ENCODE data around the gene PRICKLE1.

The PRICKLE1 gene

GRCh38 chr12:42444192-42444943, 145.2 kb downstream of the PRICKLE1 start:
- DNase-seq, result no peak

- DNase-seq, result no peak
Measured at GRCh38 chr12:42442888-42443287, 146.7 kb downstream of the PRICKLE1 start.

DNA sequence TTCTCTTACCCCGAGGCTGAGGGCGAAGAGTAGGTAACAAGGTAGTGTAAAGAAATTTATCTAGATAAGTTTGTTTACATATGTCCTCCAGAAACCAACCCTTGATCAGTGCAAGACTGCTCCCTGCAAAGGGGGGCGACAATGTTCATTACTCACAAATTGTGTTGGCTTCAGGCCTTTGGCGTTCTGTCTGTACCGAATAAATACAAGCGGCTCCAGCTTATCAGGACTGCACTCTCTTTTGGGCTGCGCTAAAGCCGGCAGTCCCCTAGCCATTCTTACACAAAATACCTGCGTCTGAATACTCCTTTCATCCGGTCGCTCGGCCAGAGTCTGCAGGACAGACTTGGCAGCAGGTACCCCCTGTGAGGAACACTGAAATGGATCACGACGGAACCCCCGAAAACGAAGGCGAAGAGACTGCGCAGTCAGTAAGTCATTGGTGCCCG, 147.2 kb downstream of the PRICKLE1 start:
- no peak for DNase-seq

DNA sequence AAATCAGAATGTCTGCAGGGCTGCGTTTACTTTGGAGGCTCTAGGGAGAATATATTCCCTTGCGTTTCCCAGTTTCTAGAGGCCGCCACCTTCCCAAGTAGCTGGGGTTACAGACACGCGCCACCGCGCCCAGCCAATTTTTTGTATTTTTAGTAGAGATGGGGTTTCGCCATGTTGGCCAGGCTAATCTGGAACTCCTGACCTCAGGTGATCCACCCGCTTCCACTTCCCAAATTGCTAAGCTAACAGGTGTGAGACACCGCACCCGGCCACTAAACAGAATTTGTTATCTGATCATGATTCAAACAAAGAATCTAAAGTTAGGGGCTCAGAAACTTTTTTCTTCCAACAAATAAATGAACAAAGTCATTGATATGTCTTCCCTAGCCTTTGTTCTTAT, 148.9 kb downstream of the PRICKLE1 start:
- no peak for DNase-seq

DNA sequence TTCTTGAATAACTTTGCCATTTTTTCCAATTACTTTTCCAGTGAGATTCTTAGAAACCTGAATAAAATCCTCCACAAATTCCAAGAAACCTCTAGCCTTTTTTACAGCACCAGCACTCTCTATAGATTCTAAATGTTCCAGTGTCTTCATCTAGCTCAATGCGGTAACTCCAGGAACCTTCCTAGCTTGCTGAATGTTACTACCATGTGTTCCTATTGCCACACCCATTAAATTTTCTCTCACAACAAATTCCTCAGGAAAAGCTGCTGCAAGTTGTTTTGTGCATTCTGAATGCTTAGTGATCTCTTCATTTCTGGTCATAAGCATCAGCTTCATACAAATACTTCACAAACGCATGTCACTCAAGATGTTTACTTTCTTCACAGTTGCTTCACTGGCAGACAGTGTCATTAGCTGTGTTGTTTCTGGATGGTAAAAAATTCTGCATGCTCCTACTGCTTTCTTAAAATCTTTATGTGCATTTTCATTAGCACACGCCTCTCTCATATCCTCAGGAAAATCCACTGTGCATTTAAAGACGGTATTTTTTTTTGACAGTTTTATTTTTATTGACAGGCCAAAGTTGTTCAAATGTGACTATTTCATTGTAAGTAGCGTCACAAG, 156.9 kb downstream of the PRICKLE1 start:
- DNase-seq, result no peak

DNA sequence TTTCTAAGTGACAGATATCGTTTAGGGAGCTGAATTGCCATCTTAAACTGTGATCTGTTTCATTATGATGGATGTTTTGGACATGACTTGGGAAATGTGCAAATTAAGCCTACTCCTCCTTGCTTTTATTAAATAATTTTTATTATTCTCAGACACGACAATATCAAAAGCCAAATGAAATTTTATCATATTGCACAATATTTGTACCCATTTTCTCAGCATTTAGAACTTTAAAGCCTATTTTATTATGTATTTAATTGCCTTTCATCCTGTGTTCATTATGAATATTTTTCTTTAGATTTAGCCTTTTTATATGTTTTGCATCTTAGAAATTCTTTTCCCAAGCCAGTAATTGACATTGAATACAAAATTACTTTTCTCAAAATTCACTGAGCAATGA, 160.7 kb downstream of the PRICKLE1 start:
- DNase-seq, result no peak

GRCh38 chr12:42426746-42427145, 162.8 kb downstream of the PRICKLE1 start:
- no peak for DNase-seq

DNA sequence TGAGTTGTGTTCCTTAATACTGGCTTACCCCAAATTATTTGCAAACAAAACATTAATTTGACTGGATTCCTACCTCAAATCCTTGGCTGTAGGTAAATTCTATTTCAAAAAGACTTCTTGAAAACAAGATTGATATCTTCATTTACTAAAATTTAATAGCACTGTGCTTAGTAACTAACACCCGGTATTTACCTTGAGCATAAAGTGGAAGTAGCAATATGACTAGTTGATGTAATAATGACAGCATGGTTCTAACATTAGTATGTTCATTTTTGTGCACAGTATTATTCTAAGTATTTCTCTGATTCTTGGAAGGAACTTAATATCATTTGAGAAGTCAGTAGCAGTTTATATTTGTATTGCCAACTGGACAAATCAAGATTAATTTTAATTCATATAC, 166.8 kb downstream of the PRICKLE1 start:
- no peak for DNase-seq

DNA sequence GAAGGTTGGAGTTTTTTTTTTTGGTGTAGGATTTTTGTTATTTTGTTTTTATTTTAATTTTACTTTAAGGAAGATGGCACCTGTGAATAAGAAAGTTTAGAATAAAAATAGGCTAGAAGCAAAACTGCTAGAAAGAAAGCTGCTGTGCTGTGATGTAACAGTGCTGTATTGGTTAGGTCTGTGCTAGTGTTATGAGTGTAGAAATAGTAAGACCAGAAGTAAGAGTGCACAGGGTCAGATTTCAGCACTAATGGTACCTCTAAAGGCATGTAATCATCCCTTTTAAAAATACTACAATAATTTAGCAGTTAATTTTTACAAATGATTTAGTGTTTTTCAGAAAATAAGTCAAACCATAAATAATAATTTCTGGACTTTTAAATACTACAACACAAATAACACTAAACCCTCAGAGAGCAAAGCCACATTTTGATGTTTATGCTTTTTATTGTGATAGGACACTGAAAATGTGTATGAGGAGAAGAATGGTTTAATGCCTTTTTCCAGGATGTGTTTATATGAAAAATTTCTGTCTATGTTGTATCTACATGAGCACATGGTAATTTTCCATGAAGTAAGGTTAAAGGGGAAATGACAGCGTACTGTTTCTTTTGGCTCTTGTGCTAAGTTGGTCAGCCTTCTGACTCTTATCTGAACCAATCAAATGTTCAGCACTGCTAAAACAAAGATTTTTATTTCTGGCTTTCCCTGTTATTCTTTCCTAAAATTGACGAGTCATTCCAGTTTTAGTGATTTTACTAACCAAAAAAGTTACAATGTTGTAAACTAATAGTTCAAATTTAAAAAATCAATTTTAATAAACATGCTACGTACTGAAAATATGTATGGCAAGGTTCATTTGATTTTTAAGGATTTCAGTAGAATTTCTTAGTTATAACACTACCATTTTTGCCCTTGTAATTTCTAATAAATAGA, 167.4 kb downstream of the PRICKLE1 start:
- no peak for DNase-seq

DNA sequence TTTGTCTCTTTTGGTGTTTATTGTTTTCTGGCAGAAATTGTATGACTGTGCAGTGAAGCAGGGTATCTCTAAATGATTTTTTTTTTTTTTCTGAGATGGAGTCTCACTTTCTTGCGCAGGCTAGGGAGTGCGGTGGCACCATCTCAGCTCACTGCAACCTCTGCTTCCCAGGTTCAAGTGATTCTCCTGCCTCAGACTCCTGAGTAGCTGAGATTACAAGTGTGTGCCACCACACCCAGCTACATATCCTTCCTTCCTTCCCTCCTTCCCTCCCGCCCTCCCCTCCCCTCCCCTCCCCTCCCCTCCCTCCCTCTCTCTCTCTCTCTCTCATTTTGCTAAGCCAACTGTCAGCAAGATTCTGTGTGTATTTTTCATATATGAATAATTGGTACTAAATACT, 169.2 kb downstream of the PRICKLE1 start:
- no peak for DNase-seq

DNA sequence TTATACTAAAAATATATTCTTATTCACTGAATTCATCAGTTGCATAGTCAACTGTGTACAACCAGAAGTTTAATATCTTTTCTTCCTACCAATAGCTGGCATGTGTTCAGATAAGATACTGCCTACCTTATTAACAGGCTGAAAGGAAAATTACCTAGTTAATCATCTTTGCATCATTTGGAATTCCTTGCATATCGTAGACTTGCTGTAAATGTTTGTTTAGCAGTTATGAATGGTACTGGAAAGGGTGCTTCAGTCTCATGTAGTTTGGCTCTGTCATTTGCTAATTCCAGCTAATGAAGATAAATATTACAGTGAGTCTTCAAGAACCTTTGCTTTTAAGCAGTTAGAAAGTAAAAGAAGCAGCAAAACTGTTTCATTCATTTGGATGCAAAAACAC, 179.2 kb downstream of the PRICKLE1 start:
- DNase-seq, result no peak

- no peak for DNase-seq
Measured at GRCh38 chr12:42409471-42409870, 180.1 kb downstream of the PRICKLE1 start.

DNA sequence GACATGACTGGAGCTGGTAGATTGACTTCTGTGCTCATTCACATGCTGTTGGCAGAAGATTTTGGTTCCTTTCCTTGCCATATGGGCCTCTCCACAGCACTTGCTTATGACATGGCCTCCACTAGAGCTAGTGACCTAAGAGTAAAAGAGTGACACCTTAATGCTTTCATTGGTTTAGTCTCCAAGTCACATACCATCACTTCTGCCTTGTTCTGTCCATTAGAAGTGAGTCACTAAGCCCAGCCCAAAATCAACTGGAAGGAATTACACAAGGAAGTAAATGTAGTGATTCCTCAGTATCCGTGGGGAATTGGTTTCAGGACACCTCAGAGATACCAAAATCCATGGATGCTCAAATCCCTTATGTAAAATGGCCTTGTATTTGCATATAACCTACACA, 182.2 kb downstream of the PRICKLE1 start:
- no peak for DNase-seq
